Caco-2 (cell line): ENCODE results near the gene NDUFB4. TPM values are rescaled to one million over a fixed set of nuclear protein-coding genes. Genes with fewer than 3 reads are reported as not detected.

Experiments
- BruUV-seq: library from RNA; stranded (reverse); fragments of 400-500 nt; replicated peaks from 2 replicates; lab custom pipeline; 2021; lab: Mats Ljungman, UMichigan
- CTCF ChIA-PET: fragments of 300-600 bp; sonication (Branson Sonifier 250); formaldehyde crosslinking; loops from one replicate; lab custom pipeline; 2022; ENCODE audit warnings: antibody characterized with exemption; lab: Charles Lee
- POLR2A ChIA-PET: fragments of 300-600 bp; sonication (Branson Sonifier 250); formaldehyde crosslinking; loops from one replicate; lab custom pipeline; 2022; ENCODE audit warnings: antibody characterized with exemption; lab: Charles Lee
- DNase-seq, 2 experiments: peaks; one replicate each; pipeline versions ENCODE4 v3.0.0 to v3.0.0-alpha.2; 2020 to 2022
- H3K27me3 ChIP-seq: replicated peaks from 2 replicates; pipeline ENCODE4 v1.6.0; 2011; ENCODE audit warnings: low read length; ENCODE audit not compliant: control insufficient read depth, insufficient read depth
- H3K36me3 ChIP-seq: 2 replicates; pipeline ENCODE4 v1.5.1; 2011; ENCODE audit warnings: low read length; ENCODE audit not compliant: control insufficient read depth, insufficient read depth
- H3K4me1 ChIP-seq: fragments of 250-450 bp; sonication (Bioruptor Pico); 2 replicates; pipeline ENCODE4 v1.5.1; 2020; ENCODE audit warnings: mild to moderate bottlenecking
- H3K4me3 ChIP-seq: 2 replicates; pipeline ENCODE4 v1.5.1; 2011; ENCODE audit warnings: low read depth, mild to moderate bottlenecking, control low read depth, low read length
- H3K9me3 ChIP-seq: fragments of 250-450 bp; sonication (Bioruptor Pico); 2 replicates; pipeline ENCODE4 v1.5.1; 2020; ENCODE audit warnings: mild to moderate bottlenecking, moderate library complexity
- H3K27ac Mint-ChIP-seq: one replicate; pipeline ENCODE4 v1.8.0; 2022; ENCODE audit warnings: mixed read lengths; ENCODE audit not compliant: unreplicated experiment
- H3K27me3 Mint-ChIP-seq: one replicate; pipeline ENCODE4 v1.8.0; 2022; ENCODE audit warnings: mixed read lengths; ENCODE audit not compliant: insufficient read depth, unreplicated experiment
- H3K36me3 Mint-ChIP-seq: one replicate; pipeline ENCODE4 v1.8.0; 2022; ENCODE audit warnings: mild to moderate bottlenecking, mixed read lengths; ENCODE audit not compliant: insufficient read depth, unreplicated experiment
- H3K4me1 Mint-ChIP-seq: one replicate; pipeline ENCODE4 v1.8.0; 2022; ENCODE audit warnings: low read depth, mixed read lengths; ENCODE audit not compliant: unreplicated experiment
- H3K4me3 Mint-ChIP-seq: one replicate; pipeline ENCODE4 v1.8.0; 2022; ENCODE audit warnings: mild to moderate bottlenecking, moderate library complexity, mixed read lengths; ENCODE audit not compliant: unreplicated experiment
- H3K9me3 Mint-ChIP-seq: one replicate; pipeline ENCODE4 v1.8.0; 2022; ENCODE audit warnings: mixed read lengths; ENCODE audit not compliant: unreplicated experiment
- CTCF ChIP-seq, 2 experiments: fragments of 200-600 bp in 1 of 2; IDR thresholded peaks; 1 replicate in 1 of 2; 2 replicates in 1 of 2; pipeline versions ENCODE4 v1.5.1 to v1.8.0; 2011 to 2022; ENCODE audit warnings: antibody characterized with exemption in 1 of 2, control low read depth in 1 of 2, inconsistent platforms in 1 of 2, low read depth in 1 of 2, low read length in 1 of 2, mild to moderate bottlenecking in 1 of 2, moderate library complexity in 1 of 2; ENCODE audit not compliant: insufficient read depth in 1 of 2, severe bottlenecking in 1 of 2, unreplicated experiment in 1 of 2
- intact Hi-C: fragments of 100-400 bp; cut with micrococcal nuclease; formaldehyde crosslinking; loops from one replicate; pipeline ENCODE4 v1.10.0; 2022; ENCODE audit not compliant: unreplicated experiment
- total RNA-seq: library from RNA; stranded (reverse); gene quantifications from 2 replicates; pipeline ENCODE4 v1.2.3, GENCODE V29; 2022

Gene NDUFB4
- total RNA-seq, 1 experiment from 2014 or later, result 136 TPM

GRCh38 chr3:120641696-120642246 is 45.6 kb downstream of the NDUFB4 start:
- Mint-ChIP-seq H3K9me3 (no peaks in the 10 kb centered on the region), H3K4me1 (no peaks in the 10 kb centered on the region), H3K27me3 (no peaks in the 10 kb centered on the region), H3K27ac (no peak overlapping the region), H3K36me3 (peaks cover 22% of the 10 kb centered on the region), H3K4me3 (no peak overlapping the region)
- Histone ChIP-seq H3K9me3 (no peaks in the 10 kb centered on the region), H3K36me3 (peaks cover 2% of the 10 kb centered on the region), H3K27me3 (no peaks in the 10 kb centered on the region), H3K4me3 (no peak overlapping the region), H3K4me1 (no peaks in the 10 kb centered on the region)
- TF ChIP-seq CTCF (IDR thresholded peaks at IDR 0.05; ENCODE audit: insufficient read depth in 1 of 2, low read depth in 1 of 2, low read length in 1 of 2, severe bottlenecking in 1 of 2, unreplicated experiment in 1 of 2), result no peak
- ChIA-PET CTCF (no interaction called here), POLR2A (no interaction called here)
- intact Hi-C loops, result no loop called here
- no peak for DNase-seq
- BruUV-seq, result no TSS peak

GRCh38 chr3:120642368-120642948 is 46.3 kb downstream of the NDUFB4 start:
- TF ChIP-seq CTCF (IDR thresholded peaks at IDR 0.05; ENCODE audit: insufficient read depth in 1 of 2, low read depth in 1 of 2, low read length in 1 of 2, severe bottlenecking in 1 of 2, unreplicated experiment in 1 of 2), result no peak
- Histone ChIP-seq H3K36me3 (peaks cover 2% of the 10 kb centered on the region), H3K4me3 (no peak overlapping the region), H3K9me3 (no peaks in the 10 kb centered on the region), H3K4me1 (no peaks in the 10 kb centered on the region), H3K27me3 (no peaks in the 10 kb centered on the region)
- Mint-ChIP-seq H3K27me3 (no peaks in the 10 kb centered on the region), H3K27ac (no peak overlapping the region), H3K9me3 (no peaks in the 10 kb centered on the region), H3K4me1 (no peaks in the 10 kb centered on the region), H3K4me3 (no peak overlapping the region), H3K36me3 (peaks cover 21% of the 10 kb centered on the region)
- no peak for DNase-seq
- POLR2A ChIA-PET, result no interaction called here
- intact Hi-C loops, result no loop called here
- no TSS peak for BruUV-seq
- CTCF ChIA-PET, result no interaction called here

- ChIA-PET POLR2A (no interaction called here), CTCF (no interaction called here)
- Mint-ChIP-seq H3K36me3 (peaks cover 19% of the 10 kb centered on the region), H3K9me3 (no peaks in the 10 kb centered on the region), H3K4me3 (no peak overlapping the region), H3K27me3 (no peaks in the 10 kb centered on the region), H3K27ac (no peak overlapping the region), H3K4me1 (no peaks in the 10 kb centered on the region)
- TF ChIP-seq CTCF (IDR thresholded peaks at IDR 0.05; ENCODE audit: insufficient read depth in 1 of 2, low read depth in 1 of 2, low read length in 1 of 2, severe bottlenecking in 1 of 2, unreplicated experiment in 1 of 2), result no peak
- Histone ChIP-seq H3K36me3 (peaks cover 2% of the 10 kb centered on the region), H3K4me1 (no peaks in the 10 kb centered on the region), H3K27me3 (no peaks in the 10 kb centered on the region), H3K9me3 (no peaks in the 10 kb centered on the region), H3K4me3 (no peak overlapping the region)
- no TSS peak for BruUV-seq
- no peak for DNase-seq
- intact Hi-C loops, result no loop called here
Observed at GRCh38 chr3:120645083-120645845, 49.1 kb downstream of the NDUFB4 start.
